NCI-H526 treated with DMSO at 0.1 percent for 48 hours (cell line): ENCODE data around the gene FBXO2.
"Not testable (repeated sequence)": the region's sequence is repeated elsewhere in the genome, so short reads cannot be mapped to it uniquely, and the experiment has no call there.

Experiments used
- DNase-seq: peaks from one replicate; lab custom pipeline; 2025; lab: John Stamatoyannopoulos, UW

Gene FBXO2

GRCh38 chr1:11629184-11630016, 24.8 kb downstream of the FBXO2 start:
- DNase-seq, result no peak

- no peak for DNase-seq
Measured at GRCh38 chr1:11628767-11629166, 25.5 kb downstream of the FBXO2 start.

DNA sequence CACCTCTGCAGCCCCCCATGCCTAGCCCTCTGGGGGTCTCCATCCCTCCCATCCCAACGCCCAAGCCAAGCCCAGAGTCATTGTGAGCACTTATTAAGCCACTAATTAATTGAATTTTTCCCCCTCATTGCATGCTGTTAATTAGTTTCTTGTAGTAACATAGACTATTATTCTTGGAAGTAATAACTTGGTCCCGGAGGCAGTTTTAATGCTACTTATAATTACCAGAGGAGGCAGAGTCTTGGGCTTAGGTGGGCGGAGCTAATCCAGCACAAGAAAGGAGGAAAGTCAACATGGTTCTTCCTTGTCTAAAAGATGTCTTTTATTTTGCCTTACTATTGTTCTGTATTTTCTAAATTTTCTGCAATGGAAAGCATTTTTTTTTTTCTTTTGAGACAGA, 27.7 kb downstream of the FBXO2 start:
- DNase-seq, result no peak

DNA sequence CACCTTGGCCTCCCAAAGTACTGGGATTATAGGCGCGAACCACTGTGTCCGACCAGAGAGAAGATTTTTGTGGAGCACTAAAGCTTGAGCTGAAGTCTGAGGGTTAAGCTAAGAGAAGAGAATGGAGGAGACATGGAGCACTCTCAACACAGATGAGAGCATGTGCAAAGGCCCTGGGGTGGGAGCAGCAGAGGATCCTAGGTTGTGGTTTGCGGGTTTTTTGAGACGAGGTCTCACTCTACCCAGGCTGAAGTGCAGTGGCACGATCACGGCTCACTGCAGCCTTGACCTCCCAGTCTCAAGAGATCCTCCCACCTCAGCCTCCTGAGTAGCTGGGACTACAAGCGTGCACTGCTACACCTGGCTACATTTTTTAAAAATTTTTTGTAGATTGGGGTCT, 30.5 kb downstream of the FBXO2 start:
- DNase-seq, result no peak

- no peak for DNase-seq
Measured at GRCh38 chr1:11622398-11622797, 31.8 kb downstream of the FBXO2 start.

DNA sequence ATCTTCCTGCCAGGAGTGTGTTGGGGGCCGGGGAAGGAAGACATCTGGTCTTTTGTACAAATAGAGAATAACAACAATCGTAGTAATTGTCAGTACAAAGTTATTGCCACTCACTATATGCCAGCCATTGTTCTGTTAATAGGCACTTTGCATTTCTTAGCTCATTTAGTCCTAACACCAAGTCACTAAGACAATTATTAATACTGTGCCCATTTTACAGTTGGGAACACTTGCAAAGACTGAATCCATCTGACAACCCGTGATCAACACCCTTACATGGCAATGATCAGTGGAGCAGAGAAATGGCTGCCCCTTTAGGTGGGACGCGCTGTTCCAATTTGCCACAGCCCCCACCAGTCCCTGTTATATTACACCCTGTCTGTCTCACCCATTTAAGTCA, 33.3 kb downstream of the FBXO2 start:
- DNase-seq, result no peak

- DNase-seq, result no peak
Measured at GRCh38 chr1:11620405-11620804, 33.8 kb downstream of the FBXO2 start.

DNA sequence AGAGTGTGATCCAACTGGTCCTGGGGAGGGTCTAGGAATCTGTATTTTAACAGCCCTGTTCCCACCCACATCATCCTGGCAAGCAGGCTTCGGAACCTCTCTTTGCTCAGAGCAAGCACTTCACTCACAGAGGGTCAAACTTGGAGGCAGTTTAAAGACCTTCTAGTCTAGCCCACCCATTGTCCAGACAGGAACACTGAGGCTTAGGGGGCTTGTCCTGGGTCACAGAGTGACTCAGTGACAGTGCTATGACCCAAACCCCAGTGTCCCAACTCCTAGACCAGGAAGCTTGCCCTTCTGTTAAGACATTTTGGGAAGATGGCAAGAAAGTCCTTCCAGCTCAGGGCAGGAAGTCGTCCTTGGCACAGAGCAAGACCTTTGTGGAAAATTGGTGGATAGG, 36.5 kb downstream of the FBXO2 start:
- no peak for DNase-seq

GRCh38 chr1:11617314-11617713, 36.9 kb downstream of the FBXO2 start:
- DNase-seq, result no peak

DNA sequence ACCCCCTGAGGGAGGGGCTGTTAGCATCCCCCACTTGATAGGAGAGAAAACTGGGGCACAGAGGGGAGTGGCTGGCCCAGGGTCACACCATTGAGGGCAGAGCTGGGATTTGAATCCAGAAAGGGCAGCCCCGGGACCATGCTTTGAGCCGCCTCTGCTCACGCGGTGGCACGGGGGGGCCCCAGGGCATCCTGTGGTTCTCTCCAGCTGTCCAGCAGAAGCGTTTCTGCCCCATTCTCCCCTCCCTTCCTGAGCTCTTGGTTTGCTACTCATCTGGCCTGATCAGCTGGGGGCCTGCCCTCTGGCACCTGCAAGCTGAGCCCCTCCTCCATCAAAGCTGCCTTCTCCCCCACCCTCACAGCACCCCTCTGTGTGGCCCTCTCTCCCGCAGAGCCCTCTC, 37.5 kb downstream of the FBXO2 start:
- no peak for DNase-seq

DNA sequence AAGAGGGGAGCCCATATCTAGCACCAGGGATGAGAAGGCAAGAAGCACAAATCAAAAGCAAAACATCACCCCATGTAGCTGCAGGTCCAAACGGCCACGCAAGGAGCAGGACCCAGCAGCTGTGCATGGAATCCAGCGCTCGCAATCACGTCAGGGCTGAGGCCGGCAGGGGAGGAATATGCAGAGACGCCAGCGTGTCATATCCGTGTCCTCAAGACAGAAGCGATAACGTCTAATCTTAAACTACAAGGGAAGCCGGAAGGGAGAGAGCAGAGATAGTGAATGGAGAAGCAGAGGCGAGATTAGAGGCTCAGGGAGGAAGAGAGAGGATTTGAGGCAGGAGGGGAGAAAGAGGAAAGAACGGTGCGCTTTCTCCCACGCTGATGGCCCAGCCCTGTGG, 39.1 kb downstream of the FBXO2 start:
- no peak for DNase-seq

DNA sequence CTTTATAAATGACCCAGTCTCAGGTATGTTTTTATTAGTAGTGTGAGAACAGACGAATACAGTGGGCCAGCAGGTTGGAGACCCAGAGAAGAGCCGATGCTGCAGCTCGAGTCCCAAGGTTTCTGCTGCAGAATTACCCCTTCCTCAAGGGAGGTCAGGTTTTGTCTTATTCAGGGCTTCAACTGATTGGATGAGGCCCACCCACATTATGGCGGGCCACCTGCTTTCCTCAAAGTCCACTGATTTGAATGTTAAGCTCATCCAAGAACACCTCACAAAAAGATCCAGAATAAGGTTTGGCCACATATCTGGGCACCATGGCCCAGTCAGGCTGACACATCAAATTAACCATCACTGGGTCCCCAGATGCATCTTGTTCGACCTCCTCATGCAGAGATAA, 40.9 kb downstream of the FBXO2 start:
- no peak for DNase-seq

GRCh38 chr1:11611638-11612327, 42.4 kb downstream of the FBXO2 start:
- no peak for DNase-seq

- no peak for DNase-seq
Measured at GRCh38 chr1:11610629-11611180, 43.5 kb downstream of the FBXO2 start.

- DNase-seq, result not testable (repeated sequence)
Measured at GRCh38 chr1:11609378-11609777, 44.9 kb downstream of the FBXO2 start.

GRCh38 chr1:11608596-11609130, 45.6 kb downstream of the FBXO2 start:
- DNase-seq, result not testable (repeated sequence)

DNA sequence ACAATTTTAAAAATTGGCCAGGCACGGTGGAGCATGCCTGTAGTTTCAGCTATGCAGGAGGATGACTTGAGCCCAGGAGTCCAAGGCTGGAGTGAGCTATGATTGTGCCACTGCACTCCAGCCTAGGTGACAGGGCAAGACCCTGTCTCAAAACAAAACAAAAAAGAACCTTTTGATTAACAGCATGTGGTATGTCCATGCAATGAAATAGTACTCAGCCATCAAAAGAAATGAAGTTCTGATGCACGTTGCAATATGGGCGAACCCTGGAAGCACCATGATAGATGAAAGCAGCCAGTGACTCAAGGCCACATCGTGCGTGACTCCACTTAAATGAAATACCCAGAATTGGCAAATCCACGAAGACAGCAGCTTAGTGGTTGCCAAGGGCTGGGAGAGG, 47.5 kb downstream of the FBXO2 start:
- DNase-seq, result no peak

GRCh38 chr1:11602981-11603380, 51.2 kb downstream of the FBXO2 start:
- DNase-seq, result no peak

DNA sequence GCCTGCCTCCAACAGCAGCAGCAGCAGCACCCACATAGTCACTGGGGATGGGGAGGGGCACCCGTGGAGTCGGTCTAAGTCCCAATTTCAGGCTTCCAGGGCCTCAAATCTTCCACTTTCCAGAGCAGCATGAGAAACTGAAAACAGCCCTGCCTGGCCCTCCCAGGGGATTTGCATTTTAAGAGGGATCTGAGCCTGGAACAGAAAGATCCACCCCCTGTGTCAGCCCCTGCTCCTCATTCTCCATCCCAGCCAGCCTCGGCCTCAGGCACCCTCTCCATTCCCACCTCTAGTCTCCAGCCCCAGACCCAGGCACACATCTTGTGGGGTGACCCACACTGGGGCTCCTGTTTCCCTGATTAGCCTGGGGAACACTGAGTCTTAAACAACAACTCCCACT, 51.8 kb downstream of the FBXO2 start:
- no peak for DNase-seq

GRCh38 chr1:11600836-11601235, 53.4 kb downstream of the FBXO2 start:
- no peak for DNase-seq

DNA sequence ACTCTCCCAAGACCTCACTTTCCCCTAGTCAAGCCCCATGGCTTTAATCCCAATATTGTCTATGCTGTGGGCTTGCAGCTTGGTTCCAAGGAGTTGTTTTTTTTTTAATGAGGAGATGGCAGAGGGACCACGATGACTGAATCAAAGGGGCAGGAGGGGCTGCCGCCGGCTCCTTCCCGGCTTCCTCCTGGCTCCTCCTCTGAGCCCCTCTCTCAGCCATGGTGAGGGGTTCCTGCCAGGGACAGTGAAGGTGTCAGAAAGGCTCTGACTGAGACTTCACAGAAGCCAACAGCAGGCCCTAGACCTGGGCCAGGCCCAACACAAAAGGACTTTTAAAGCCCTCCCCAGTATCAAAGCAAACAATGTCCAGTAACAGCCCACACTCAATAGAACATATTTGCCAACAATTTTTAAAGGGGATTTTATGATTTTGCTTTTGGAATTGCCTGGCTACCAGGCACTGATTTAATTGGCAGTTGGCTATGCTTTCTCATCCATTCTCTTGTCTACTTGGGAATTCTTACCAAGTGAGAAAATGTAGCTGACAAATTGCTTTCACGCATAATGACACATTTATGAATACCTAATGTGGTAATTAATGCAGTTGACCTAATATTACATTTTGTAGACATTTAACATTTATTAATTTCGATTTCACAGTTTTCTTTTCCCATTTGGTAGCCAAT, 54.2 kb downstream of the FBXO2 start:
- no peak for DNase-seq

DNA sequence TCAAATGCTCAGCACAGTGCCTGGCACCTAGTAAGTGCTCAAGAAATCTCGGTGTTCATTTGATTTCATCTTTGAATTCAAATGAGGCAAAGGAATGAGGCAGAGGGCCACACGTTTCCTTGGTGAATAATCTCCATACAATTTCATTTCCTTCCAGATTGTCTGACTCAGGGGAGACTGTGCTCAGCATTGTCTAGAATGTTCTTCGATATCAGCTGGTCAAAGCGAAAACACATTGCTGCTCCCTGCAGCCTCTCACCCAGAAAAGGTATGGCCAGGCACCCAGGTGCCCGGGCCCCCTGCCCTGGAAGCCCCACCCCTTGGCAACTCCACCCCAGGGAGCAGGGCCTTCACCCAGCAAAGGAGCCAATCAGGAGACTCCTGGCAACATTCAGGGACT, 55.8 kb downstream of the FBXO2 start:
- DNase-seq, result no peak
